Liver (tissue), 3 donors: ENCODE results near the gene SMOC2.

Source experiments
- EGR1 ChIP-seq, 2 donors: IDR thresholded peaks; 2 replicates each; pipeline ENCODE4 v1.6.1; 2016 to 2018; ENCODE audit warnings: antibody characterized with exemption in 2 of 2, low read depth in 2 of 2
- GABPA ChIP-seq, 2 donors: IDR thresholded peaks in 1 of 2; conservative IDR thresholded peaks in 1 of 2; 2 replicates each; pipeline ENCODE4 v1.6.1; 2016; ENCODE audit warnings: antibody characterized with exemption in 2 of 2, mild to moderate bottlenecking in 1 of 2, moderate library complexity in 1 of 2
- HNF4G ChIP-seq: IDR thresholded peaks from 2 replicates; pipeline ENCODE4 v1.6.1; 2016; ENCODE audit warnings: antibody characterized with exemption
- JUND ChIP-seq, 2 donors: IDR thresholded peaks; 2 replicates each; pipeline ENCODE4 v1.6.1; 2016; ENCODE audit warnings: antibody characterized with exemption in 2 of 2
- MAX ChIP-seq: IDR thresholded peaks from 2 replicates; pipeline ENCODE4 v1.6.1; 2016; ENCODE audit warnings: antibody characterized with exemption
- NR2F2 ChIP-seq: IDR thresholded peaks from 2 replicates; pipeline ENCODE4 v1.6.1; 2016; ENCODE audit warnings: antibody characterized with exemption
- RAD21 ChIP-seq, 2 donors: IDR thresholded peaks; 2 replicates each; pipeline ENCODE4 v1.6.1; 2016; ENCODE audit warnings: antibody characterized with exemption in 2 of 2, mild to moderate bottlenecking in 2 of 2
- REST ChIP-seq: IDR thresholded peaks from 2 replicates; pipeline ENCODE4 v1.6.1; 2016; ENCODE audit warnings: antibody characterized with exemption, mild to moderate bottlenecking
- RXRA ChIP-seq, 2 donors: IDR thresholded peaks; 2 replicates each; pipeline ENCODE4 v1.6.1; 2017 to 2018; ENCODE audit warnings: antibody characterized with exemption in 2 of 2, mild to moderate bottlenecking in 1 of 2
- SP1 ChIP-seq: IDR thresholded peaks from 2 replicates; pipeline ENCODE4 v1.6.1; 2018; ENCODE audit warnings: antibody characterized with exemption, mild to moderate bottlenecking
- TAF1 ChIP-seq: conservative IDR thresholded peaks from 2 replicates; pipeline ENCODE4 v1.6.1; 2016; ENCODE audit warnings: antibody characterized with exemption, mild to moderate bottlenecking
- ZBTB33 ChIP-seq: IDR thresholded peaks from 2 replicates; pipeline ENCODE4 v1.6.1; 2016; ENCODE audit warnings: antibody characterized with exemption
- TF ChIP-seq, protein P1 (sequence below): fragments of 150-350 bp; IDR thresholded peaks from 2 replicates; pipeline ENCODE4 v1.5.1; 2017; ENCODE audit warnings: improper control_type of control experiment, low read depth, low read length; ENCODE audit not compliant: missing input control
- TF ChIP-seq, protein P2 (sequence below): IDR thresholded peaks from 2 replicates; pipeline ENCODE4 v1.6.1; 2016; ENCODE audit warnings: antibody characterized with exemption
- donor health status: healthy.
- donor health status: healthy.

GRCh38 chr6:168576388-168576787 lies 135.4 kb downstream of the SMOC2 start:
- TF ChIP-seq, protein P1, sequence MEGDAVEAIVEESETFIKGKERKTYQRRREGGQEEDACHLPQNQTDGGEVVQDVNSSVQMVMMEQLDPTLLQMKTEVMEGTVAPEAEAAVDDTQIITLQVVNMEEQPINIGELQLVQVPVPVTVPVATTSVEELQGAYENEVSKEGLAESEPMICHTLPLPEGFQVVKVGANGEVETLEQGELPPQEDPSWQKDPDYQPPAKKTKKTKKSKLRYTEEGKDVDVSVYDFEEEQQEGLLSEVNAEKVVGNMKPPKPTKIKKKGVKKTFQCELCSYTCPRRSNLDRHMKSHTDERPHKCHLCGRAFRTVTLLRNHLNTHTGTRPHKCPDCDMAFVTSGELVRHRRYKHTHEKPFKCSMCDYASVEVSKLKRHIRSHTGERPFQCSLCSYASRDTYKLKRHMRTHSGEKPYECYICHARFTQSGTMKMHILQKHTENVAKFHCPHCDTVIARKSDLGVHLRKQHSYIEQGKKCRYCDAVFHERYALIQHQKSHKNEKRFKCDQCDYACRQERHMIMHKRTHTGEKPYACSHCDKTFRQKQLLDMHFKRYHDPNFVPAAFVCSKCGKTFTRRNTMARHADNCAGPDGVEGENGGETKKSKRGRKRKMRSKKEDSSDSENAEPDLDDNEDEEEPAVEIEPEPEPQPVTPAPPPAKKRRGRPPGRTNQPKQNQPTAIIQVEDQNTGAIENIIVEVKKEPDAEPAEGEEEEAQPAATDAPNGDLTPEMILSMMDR: no peak
- TF ChIP-seq TAF1: no peak
- no peak for TF ChIP-seq ZBTB33
- TF ChIP-seq RAD21 (IDR thresholded peaks at IDR 0.05): no peak
- TF ChIP-seq, protein P2, sequence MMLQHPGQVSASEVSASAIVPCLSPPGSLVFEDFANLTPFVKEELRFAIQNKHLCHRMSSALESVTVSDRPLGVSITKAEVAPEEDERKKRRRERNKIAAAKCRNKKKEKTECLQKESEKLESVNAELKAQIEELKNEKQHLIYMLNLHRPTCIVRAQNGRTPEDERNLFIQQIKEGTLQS: no peak
- TF ChIP-seq SP1: no peak
- TF ChIP-seq EGR1 (IDR thresholded peaks at IDR 0.05; ENCODE audit: low read depth in 2 of 2): no peak
- TF ChIP-seq REST: no peak
- TF ChIP-seq JUND (IDR thresholded peaks at IDR 0.05): no peak
- TF ChIP-seq MAX: no peak
- no peak for TF ChIP-seq HNF4G
- TF ChIP-seq NR2F2: no peak
- no peak for TF ChIP-seq RXRA (IDR thresholded peaks at IDR 0.05)
- TF ChIP-seq GABPA (IDR thresholded peaks at IDR 0.05 in 1 of 2, conservative IDR thresholded peaks at IDR 0.05 in 1 of 2): no peak
